ENCODE measurements around the gene KLF6.
A peak's percentile ranks its signal among the peaks of the same experiment; 100 is the strongest.

The KLF6 gene

DNA sequence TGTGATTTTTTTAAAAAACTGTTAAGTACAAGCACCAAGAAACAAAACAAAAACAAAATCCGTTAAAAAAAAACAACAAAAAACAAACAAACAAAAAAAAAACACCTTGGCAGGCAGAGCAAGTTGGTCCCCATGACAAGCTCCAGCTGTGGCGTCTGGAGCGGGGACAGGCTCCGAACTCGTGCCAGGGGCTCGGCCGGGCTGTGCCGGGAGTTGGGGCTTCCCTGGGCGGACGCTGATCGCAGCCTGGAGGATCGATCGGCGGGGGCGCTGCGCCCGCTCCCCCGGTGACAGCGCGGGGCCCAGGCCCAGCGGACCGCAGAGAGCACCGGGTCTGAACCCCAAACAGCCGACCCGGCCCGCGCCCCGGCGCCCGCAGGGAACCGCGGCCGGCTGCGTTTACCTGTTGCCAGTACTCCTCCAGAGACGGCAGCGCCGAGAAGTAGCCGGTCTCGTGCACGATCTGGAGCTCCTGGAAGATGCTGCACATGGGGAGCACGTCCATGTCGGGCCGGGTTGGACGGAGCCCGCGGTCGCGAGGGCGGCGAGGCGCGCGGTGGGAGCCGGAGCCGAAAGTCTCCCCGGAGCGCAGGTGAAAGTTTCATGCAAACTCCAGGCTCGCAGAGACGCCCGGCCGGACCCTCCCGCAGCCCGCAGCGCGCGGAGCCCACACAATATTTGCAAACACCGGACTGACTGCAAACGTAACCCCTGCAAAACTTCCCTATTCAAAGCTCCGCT, at the start of gene KLF6:
TSS of gene KLF6 (minus strand) at position 700 of the 741 bp plus-strand sequence. CDS start at position 505, 195 bp downstream.
- DNase-seq = peak; percentile 74

DNA sequence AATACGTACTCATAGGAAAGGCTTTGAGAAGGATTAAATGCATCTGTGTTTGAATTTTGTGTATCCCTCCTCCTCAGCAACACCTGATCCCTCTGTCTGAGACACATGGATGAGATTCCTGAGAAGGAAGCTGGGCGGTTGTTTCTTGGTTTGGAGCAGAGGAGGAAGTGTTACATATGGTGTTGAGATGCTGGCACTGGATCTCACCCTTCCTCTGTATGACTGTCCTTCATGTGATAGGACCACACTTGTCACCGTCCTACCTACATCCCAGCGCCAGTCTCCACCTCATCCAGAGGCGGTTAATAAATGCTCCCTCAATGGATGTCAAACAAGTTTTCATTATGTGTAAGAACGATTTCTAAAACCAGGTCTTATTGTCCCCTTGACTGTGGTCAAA, 49.4 kb upstream of the KLF6 start:
- DNase-seq = no peak

DNA sequence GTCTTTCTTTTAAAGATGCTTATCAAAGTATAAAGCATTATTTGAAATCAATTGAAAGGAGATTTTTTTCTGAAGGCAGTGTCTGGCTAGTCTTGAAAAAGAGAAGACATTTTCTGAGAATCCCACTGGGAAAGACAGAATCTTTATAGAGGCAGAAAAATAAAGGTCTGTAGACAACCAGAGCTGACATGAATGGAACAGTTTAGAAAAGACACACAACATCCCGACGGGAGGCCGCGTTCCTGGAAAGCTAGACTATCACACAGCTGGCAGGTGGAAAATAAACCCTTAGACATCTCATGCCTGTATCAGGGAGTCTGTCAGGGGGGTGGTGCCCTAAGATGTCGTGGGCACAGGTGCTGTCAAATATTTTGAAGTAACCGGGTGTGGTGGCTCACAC, 48.0 kb upstream of the KLF6 start:
- DNase-seq = no peak

DNA sequence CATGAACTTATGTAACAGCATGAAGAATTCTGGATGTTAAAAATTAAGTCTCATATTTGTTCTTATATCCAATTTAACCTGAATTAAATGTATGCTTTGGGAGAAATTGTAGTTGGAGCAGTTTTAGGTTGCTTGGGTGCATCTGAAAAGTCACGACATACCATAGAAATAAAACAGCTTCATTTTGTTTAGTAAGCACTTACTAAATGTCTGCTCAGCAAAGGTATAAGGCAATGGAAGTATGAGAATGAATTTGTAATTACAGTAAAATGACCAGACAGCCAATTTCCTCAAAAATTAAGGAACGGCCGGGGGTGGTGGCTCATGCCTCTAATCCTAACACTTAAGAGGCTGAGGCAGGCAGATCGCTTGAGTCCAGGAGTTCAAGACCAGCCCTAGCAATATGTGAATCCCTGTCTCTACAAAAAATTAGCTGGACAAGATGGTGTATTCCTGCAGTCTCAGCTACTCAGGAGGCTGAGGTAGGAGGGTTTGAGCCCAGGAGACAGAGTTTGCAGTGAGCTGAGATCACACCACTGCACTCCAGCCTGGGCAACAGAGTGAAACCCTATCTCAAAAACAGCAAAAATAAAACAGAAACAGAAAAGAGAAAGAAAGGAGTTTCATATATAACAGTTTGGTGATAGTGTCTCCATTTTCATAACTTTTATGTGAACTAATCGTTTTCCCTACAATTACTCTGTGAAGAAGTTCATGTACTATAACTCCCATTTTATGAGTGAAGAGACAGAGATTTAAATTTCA, 47.2 kb upstream of the KLF6 start:
- no peak for DNase-seq

DNA sequence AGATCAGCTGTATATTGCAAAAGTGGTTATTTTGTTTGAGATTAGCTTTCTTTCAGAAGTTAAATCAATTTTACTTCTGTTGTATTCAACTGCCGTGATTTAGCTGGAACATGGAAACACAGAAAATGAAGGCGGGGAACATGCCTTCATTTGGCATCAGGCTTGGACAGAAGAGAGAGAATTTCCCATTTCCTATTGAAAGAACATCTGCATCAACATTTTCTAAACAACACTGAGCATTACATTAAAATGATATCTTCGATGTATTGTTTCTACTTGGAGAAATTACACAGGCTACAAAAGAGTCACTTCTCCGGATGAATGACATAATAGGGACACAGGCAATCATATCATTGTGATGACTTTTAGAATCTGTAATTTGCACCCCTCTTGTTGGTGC, 46.6 kb upstream of the KLF6 start:
- no peak for DNase-seq

DNA sequence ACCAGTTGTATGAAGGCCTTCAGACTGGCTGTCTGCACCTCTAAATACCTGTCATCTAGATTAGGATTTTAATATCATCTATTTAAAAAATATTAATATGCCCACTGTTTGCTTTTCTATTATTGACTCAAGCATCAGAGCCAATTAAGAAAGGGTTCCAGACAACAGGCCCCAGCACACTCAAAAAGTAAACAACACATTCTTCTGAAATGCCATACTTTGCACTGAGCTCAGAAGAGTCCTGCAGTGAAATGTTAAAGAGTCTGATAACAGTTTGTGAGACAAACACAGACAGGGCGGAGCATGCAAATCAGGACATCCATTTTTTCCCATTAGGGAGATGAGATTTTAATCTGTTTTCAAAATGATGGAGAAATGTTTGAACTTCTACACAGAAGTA, 45.9 kb upstream of the KLF6 start:
- no peak for DNase-seq

DNA sequence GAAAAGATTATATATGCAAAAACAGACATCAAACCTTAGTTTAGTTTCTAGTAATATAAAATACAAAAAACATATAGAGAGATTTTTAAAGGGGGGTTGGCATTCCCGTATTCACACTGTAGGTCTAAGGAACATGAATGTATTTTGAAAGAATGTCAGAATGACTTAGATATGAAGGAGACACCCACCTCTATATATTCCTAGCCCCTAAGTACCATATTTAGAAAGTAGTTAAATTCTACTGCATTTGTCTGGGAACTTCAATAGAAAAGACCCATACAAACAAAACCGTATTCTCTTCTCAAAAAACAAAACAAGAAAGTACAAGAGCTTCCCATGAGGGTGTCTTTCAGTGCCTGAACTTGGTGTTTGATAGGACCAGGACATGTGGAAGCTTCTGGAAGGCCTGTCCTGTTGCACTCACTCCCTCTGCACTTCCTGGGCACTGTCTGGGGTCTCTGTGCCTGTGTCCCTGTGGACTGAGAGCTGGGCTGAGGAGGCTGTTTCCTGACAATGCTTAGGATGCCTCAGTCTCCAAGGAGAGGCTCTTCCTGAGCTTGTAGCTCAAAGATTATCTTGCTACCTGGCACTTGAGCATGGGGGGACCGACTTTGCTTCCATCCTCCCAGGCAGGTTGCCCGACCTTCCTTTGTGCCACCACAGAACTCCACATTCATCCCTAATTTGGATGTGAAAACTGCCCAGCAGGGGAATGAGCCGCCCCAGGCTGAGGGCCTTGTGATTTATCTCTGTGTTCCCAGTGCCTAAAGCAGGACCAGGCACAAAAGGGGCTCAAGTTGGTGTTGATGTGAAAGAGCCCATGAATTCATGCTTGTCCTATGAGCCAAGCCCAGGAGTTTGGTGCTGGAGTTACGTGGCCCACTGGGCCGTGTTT, 44.4 kb upstream of the KLF6 start:
- no peak for DNase-seq

DNA sequence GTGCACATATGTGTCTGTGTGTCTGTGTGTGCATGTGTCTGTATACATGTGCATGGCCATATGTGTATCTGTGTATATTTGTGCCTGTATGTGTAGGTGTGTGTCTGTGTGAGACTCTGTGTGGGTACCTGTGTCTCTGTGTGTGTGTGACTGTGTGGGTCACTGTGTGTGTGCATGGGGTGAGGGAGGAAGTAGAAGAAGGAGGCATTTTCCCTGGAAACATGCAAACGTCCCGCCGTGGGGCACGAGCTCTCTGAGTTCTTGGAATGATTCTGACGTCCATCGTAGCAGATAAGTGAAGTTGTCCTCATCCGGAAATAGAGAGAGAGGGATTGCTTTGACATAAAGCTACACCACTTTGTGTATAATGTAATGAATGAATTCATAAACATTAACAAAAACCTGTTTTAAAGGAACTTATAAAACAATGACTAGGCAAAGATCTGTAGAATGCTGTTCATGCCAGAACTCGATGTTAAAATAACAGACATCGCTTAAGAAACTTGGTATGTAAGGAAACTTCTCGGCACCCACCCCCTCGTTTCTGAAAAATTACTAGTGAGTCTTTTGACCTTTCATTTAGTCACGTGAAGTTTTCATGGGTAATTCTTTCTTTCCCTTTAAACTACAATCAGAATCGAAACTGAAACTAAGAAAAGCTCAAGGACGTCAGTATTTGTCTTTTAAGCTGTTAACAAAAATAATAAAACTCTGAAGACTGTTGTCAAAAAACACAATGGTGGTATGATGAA, 43.6 kb upstream of the KLF6 start:
- no peak for DNase-seq

DNA sequence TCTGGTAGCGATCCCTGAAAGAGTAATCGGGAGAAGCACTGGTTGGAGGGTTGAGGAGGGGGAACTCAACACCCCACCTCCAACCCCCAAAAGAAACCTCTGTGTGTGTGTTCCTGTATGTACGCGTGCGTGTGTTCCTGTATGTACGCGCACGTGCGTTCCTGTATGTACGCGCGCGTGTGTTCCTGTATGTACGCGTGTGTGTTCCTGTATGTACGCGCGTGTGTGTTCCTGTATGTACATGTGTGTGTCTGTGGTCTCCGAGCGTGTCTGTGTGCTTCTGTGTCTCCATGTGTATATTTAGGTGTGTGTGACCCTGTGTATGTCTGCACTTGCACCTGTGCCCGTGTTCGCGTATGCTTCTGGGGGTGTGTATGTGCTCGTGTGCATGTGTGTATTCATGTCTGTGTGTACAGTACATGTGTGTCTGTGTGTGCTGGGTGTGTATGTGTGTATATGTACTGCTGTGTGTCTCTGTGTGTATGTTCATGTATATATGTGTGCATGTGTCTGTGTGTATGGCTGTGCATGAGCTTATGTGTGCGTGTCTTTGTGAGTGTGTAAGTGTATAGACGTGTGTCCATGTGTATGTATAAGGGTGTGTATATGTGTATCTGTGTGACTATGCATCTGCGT, 42.9 kb upstream of the KLF6 start:
- no peak for DNase-seq

DNA sequence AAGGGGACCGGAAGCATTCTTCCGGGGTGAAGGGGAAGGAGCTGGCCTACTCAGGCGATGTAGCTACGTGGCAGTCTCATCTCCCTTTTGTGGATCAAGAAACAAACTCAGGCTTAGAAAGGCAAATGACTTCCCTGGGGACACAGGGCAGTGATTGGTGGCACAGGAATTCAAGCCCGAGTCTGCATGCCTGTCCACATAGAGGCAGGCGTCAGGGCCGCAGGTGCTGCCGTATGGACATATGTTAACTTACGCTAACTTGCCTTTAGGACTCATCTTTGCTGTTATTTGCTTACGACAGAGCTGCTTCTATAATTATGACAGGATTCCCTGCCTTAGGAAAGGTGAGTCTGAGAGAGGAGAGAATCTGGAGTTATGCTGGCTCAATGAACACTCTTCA, 42.3 kb upstream of the KLF6 start:
- no peak for DNase-seq

DNA sequence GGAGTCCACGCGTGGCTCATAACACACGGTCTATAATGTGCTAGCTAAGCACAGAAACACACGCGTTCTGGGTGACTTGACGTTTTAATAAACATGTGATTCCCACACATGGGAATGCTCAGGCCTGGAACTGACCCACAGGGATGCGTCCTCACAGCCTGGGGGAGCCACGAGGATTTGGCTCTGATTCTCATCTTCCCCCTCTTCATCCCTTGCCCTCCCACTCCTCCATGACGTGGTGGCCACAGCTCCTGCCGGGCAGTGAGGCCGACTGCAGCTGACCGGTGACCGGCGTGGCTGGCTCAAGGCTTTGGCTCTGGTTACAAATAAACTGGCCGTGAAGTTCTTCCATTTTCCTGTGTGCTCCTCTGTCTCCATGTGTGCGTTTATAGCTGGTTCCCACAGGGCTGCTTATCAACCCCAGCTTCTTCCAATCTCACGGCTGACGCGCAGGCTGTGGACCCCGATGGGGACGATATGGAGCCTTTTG, 40.9 kb upstream of the KLF6 start:
- no peak for DNase-seq

DNA sequence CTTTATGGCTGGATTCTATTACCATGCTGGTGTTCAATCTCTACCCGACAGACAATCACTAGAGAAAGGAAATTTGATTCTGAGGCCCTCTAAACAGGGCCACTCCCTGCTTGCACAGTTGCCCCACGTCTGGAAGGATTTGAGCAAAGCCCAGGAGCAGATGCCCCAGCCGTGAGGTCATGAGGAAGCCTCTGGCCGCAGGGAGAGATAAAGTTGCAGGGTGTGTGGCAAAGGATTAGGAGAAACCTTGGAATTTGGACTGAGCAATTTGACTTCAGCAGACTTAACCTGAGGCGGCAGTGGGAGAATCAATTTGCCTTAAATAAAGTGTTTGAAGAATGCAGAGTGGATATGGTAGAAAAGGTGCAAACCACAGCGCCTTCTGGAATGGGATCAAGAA, 40.2 kb upstream of the KLF6 start:
- DNase-seq = no peak

DNA sequence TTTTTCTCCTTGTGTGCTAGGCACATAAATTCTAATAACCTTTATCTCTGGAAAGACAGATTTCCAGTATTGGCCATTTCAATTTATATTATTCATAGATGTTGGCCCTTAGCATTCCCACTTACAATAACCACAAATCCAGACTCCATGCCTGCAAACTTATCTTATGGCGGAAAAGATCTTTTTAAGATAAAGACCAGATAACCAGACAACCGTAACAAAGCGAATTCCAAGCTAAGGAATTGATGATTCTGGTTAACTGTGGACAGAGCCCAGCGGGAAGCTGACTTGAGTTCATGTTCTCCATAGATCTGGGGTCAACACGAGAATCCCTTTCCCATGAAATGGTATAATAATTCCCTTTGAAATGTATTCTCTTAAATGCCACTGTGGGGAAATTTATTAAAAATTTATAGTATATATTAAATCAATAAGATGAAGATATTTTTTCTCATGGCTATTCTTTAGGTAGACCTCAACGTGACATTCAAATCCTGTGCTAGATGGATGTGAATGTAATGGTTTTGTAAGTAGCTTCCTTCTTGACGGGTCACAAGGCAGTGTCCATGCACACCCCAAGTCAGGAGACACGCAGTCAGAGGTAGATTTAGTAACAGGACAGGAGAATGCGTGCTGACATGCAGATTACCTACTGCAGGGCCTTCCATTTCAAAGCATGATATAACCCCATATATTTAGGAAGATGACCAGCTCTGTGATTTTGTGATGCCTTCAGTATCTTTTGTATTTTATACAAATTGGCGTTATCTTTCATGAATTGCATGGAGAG, 37.7 kb upstream of the KLF6 start:
- DNase-seq = no peak

DNA sequence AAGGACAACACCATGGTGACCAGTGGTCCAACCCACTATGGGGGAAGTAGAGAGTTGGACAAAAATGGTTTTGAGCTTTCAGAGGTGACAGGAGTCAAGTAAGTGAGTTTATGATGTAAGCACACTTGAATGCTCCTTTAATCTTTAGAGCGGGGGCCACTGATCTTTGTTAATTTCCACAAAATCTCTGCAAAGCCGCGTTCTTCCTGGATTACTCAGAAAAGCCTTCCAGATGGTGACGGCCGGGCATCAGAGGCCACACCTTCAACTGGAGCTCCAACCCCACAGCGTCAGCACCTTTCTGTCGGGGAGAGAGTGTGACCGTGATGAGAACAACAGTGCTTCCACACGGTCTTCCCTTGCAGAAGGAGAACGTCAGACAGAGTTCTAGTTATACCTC, 35.2 kb upstream of the KLF6 start:
- no peak for DNase-seq

DNA sequence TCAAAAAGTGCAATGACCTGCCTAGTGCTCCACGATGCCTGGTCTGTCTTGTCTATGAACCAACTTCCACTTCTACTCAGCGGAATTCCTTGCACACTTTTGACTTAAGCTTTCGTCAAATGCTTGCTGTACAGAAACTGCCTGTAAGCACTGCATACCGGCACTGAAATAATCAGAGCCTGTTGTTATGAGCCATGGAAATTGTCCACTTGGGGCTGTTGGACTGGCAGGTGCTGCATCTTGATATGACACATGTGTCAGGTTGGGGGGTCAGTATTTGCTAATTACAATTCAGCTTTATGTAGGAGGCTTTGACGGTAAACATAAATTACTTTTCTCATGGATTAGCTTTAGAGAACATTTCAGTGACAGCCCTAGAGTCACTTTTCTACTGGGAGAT, 32.0 kb upstream of the KLF6 start:
- DNase-seq = no peak

DNA sequence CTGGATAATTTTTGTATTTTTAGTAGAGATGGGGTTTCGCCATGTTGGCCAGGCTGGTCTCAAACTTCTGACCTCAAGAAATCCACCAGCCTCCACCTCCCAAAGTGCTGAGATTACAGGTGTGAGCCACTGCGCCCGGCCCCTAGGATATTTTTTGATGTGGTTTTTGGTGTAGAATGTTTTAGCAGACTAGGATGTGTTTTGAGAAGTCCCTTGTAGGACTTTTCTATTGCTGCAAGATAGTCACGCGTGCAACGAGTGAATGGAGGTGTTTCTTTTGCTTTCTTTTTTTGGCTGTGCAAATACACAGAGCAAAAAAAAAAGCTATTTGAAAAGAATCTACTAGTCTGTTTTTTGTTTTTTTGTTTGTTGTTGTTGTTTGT, 29.8 kb upstream of the KLF6 start:
- no peak for DNase-seq

DNA sequence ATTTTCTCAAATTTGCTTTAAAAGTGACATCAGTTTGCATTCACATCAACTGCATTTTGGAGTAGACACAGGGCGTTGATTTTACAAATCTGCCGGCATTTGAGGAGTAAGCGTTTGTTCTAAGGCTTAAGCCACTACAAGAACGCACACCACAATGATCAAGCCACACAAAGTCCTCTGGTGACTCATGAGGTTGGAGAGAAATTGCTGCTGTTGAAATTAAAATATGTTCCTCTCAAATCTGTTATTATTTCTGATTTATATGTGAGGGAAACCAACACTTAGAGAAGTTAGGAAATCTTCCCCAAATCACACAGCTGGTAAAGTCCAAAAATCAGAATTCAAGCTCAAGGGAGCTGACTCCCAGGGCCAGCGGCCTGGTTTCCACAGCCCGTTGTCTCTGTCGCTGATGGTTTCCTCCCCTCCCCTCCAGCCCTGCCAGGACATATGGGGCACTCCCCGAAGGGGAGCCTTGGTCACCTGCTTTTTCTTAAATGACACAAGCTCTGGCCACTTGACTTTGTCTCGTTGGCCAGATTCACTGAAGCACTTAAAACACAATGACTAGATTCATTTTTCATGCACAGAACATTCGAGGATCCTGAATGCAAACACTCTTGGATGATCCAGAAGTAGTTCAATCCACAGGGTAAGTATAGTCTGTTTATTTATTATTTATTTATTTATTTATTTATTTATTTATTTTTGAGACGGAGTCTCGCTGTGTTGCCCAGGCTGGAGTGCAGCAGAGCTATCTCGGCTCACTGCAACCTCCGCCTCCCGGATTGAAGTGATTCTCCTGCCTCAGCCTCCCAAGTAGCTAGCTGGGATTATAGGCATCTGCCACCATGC, 29.2 kb upstream of the KLF6 start:
- no peak for DNase-seq

DNA sequence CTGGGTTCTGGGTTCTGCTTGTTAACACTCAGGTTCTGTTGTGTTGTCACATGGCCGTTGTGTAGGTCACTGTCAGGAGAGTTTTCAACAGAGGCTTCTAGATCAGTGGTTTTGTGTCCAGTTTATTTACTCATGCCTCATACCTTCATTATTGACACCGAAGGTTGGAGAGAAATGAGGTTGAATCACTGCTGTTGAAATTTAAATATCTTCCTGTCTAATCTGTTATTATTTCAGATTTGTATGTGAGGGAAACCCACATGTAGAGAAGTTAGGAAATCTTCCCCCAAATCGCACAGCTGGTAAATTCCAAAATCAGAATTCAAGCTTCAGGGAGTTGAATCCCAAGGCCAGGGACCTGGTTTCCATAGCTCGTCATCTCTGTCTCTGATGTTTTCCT, 28.3 kb upstream of the KLF6 start:
- no peak for DNase-seq

DNA sequence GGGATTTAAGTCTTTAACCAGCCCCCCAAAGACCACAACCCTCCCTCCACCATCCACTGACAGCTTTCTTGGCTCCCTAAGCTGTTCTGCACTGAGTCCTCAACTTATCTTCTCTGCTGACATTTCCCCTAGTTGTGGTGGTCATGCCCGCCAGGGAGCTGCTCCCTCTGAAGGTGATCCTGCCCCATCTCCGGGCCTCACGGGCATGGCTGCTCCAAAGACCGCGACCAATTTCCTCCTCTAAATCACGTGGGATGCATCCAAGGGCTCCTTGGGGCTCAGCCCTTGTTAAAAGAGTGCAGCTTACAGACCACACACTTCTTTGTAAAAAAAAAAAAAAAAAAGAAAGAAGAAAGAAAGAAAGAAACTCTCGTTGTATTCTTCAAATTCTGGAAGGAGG, 27.1 kb upstream of the KLF6 start:
- no peak for DNase-seq

DNA sequence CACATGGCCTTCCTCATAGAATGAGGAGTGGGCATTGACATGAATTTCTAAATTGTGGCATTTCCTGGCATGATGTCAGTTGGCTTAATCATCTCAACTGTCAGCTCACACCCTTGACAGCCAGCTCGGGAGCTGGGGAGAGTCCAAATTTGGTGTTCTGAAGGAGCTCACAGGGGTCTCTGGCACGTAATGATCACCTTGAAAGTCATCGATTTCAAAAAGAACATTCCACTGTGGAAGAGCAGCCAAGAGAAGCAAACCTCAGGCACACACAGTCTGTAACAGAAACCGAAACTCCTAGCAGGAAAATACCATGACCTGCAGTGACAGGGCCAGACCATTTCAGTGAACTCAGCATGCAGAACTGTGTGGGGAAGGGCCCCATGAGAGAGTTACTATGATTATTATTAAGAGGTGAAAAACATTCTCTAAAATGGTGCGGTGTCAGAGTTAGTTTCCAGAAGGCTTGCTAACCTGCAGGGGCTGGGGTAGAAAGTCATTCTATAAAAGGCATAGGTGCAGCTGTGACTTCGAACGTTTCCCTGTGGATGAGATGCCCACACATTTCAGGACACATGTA, 26.4 kb upstream of the KLF6 start:
- DNase-seq = peak; percentile 51
